HCT116 (cell line): ENCODE results near the gene MXD3. TPM values are rescaled to one million over a fixed set of nuclear protein-coding genes. Genes with fewer than 3 reads are reported as not detected.

Experiments
- ATAC-seq: fragments of 200-7000 bp; cut with Tn5 transposase; 2 replicates; pipeline ENCODE4 v1.9.1; 2020; ENCODE audit warnings: mild to moderate bottlenecking, moderate library complexity
- BruUV-seq: library from RNA; stranded (reverse); fragments of 400-500 nt; replicated peaks from 2 replicates; lab custom pipeline; 2021; lab: Mats Ljungman, UMichigan
- CTCF ChIA-PET: fragments of 300-600 bp; sonication (Branson Sonifier 250); formaldehyde crosslinking; loops from one replicate; lab custom pipeline; 2021; ENCODE audit warnings: antibody characterized with exemption; lab: Charles Lee
- POLR2A ChIA-PET: fragments of 300-600, 350-600 bp; sonication (Branson Sonifier 250); formaldehyde crosslinking; loops from one replicate; lab custom pipeline; 2021; ENCODE audit warnings: antibody characterized with exemption; lab: Charles Lee
- RAD21 ChIA-PET, 2 experiments: fragments of 300-600 bp; sonication (Branson Sonifier 250); formaldehyde crosslinking; loops; one replicate each; lab custom pipeline; 2023; ENCODE audit warnings: low total read pairs in 2 of 2; ENCODE audit not compliant: uncharacterized antibody in 2 of 2, unreplicated experiment in 2 of 2, low non-redundant PET in 1 of 2; lab: Charles Lee
- DNase-seq: peaks from one replicate; pipeline ENCODE4 v3.0.0-alpha.2; 2010; ENCODE audit warnings: low read depth, low spot score
- H2AFZ ChIP-seq: fragments of 200-600 bp; shearing (Covaris generic), sonication (generic); 2 replicates; pipeline ENCODE4 v1.6.1; 2017; ENCODE audit warnings: low read depth, mixed run types, mixed read lengths, antibody characterized with exemption, low read length; ENCODE audit not compliant: poor library complexity, severe bottlenecking
- H3K27ac ChIP-seq: 2 replicates; pipeline ENCODE4 v1.5.1; 2012; ENCODE audit warnings: low read depth, low read length
- H3K27me3 ChIP-seq: fragments of 200-600 bp; sonication (generic); 2 replicates; pipeline ENCODE4 v1.6.1; 2016; ENCODE audit warnings: mixed run types, low read length, mixed read lengths; ENCODE audit not compliant: insufficient read depth
- H3K36me3 ChIP-seq, 2 experiments: fragments of 200-500 bp in 1 of 2; fragments of 200-600 bp in 1 of 2; sonication (Bioruptor generic) in 1 of 2; sonication (generic) in 1 of 2; 2 replicates each; pipeline versions ENCODE4 v1.5.1 to v1.6.1; 2014 to 2016; ENCODE audit warnings: low read length in 2 of 2, inconsistent platforms in 1 of 2, mixed read lengths in 1 of 2, mixed run types in 1 of 2; ENCODE audit not compliant: insufficient read depth in 2 of 2, control insufficient read depth in 1 of 2
- H3K4me1 ChIP-seq, 2 experiments: fragments of 200-600 bp in 1 of 2; sonication (generic) in 1 of 2; 2 replicates each; pipeline versions ENCODE4 v1.5.1 to v1.6.1; 2012 to 2017; ENCODE audit warnings: low read length in 2 of 2, inconsistent platforms in 1 of 2, mild to moderate bottlenecking in 1 of 2, mixed read lengths in 1 of 2, mixed run types in 1 of 2, moderate library complexity in 1 of 2; ENCODE audit not compliant: insufficient read depth in 2 of 2, control insufficient read depth in 1 of 2
- H3K4me2 ChIP-seq: fragments of 200-600 bp; sonication (generic); 2 replicates; pipeline ENCODE4 v1.6.1; 2017; ENCODE audit warnings: mixed run types, low read length, mixed read lengths
- H3K4me3 ChIP-seq, 2 experiments: fragments of 200-600 bp in 1 of 2; sonication (generic) in 1 of 2; replicated peaks in 1 of 2; 2 replicates each; pipeline ENCODE4 v1.5.1; 2011 to 2016; ENCODE audit warnings: low read length in 2 of 2, control low read depth in 1 of 2, low read depth in 1 of 2, mild to moderate bottlenecking in 1 of 2, mixed read lengths in 1 of 2, mixed run types in 1 of 2
- H3K79me2 ChIP-seq: fragments of 200-600 bp; sonication (generic); 2 replicates; pipeline ENCODE4 v1.6.1; 2017; ENCODE audit warnings: mild to moderate bottlenecking, mixed run types, low read length, moderate library complexity, mixed read lengths; ENCODE audit not compliant: insufficient read depth
- H3K9ac ChIP-seq: fragments of 200-600 bp; sonication (generic); 2 replicates; pipeline ENCODE4 v1.6.1; 2016; ENCODE audit warnings: low read length, mixed read lengths
- H3K9me2 ChIP-seq: fragments of 200-600 bp; sonication (generic), shearing (Covaris generic); 2 replicates; pipeline ENCODE4 v1.6.1; 2017; ENCODE audit warnings: mixed run types, mild to moderate bottlenecking, moderate library complexity; ENCODE audit not compliant: insufficient read depth
- H3K9me3 ChIP-seq, 2 experiments: fragments of 200-500 bp in 1 of 2; fragments of 200-600 bp in 1 of 2; sonication (Bioruptor generic) in 1 of 2; sonication (generic) in 1 of 2; 2 replicates each; pipeline ENCODE4 v1.6.1; 2014 to 2017; ENCODE audit warnings: low read length in 2 of 2, mixed read lengths in 2 of 2, inconsistent platforms in 1 of 2, low read depth in 1 of 2, mild to moderate bottlenecking in 1 of 2, mixed run types in 1 of 2, moderate library complexity in 1 of 2; ENCODE audit not compliant: control insufficient read depth in 1 of 2, insufficient read depth in 1 of 2
- H4K20me1 ChIP-seq: fragments of 200-600 bp; sonication (generic), shearing (Covaris generic); 2 replicates; pipeline ENCODE4 v1.6.1; 2017; ENCODE audit warnings: mixed run types, mild to moderate bottlenecking, moderate library complexity; ENCODE audit not compliant: insufficient read depth
- CBX3 ChIP-seq: IDR thresholded peaks from 2 replicates; pipeline ENCODE4 v1.6.1; 2012; ENCODE audit warnings: low read depth
- EGR1 ChIP-seq: IDR thresholded peaks from 2 replicates; pipeline ENCODE4 v1.6.1; 2012; ENCODE audit warnings: low read depth
- ELF1 ChIP-seq: IDR thresholded peaks from 2 replicates; pipeline ENCODE4 v1.6.1; 2012; ENCODE audit warnings: low read depth, borderline replicate concordance
- FOSL1 ChIP-seq: IDR thresholded peaks from 2 replicates; pipeline ENCODE4 v1.6.1; 2012; ENCODE audit warnings: low read depth
- JUND ChIP-seq: IDR thresholded peaks from 2 replicates; pipeline ENCODE4 v1.6.1; 2012
- SP1 ChIP-seq: IDR thresholded peaks from 2 replicates; pipeline ENCODE4 v1.6.1; 2012; ENCODE audit warnings: low read depth
- SRF ChIP-seq: IDR thresholded peaks from 2 replicates; pipeline ENCODE4 v1.6.1; 2012; ENCODE audit warnings: low read depth
- TCF7L2 ChIP-seq: IDR thresholded peaks from 2 replicates; pipeline ENCODE4 v1.7.0; 2011; ENCODE audit warnings: borderline replicate concordance, inconsistent platforms; ENCODE audit not compliant: insufficient read depth, insufficient read length; ENCODE audit errors: extremely low read depth
- ZBTB33 ChIP-seq: IDR thresholded peaks from 2 replicates; pipeline ENCODE4 v1.6.1; 2011; ENCODE audit warnings: mild to moderate bottlenecking, low read length, moderate library complexity; ENCODE audit not compliant: insufficient replicate concordance; ENCODE audit errors: extremely low read depth
- ZFX ChIP-seq: fragments of 450-650 bp; IDR thresholded peaks from 2 replicates; pipeline ENCODE4 v1.6.1; 2017
- intact Hi-C: fragments of 100-400 bp; cut with micrococcal nuclease; formaldehyde crosslinking; loops from 2 replicates; pipeline ENCODE4 v1.10.0; 2022
- total RNA-seq: library from RNA; stranded (reverse); gene quantifications from one replicate; pipeline ENCODE4 v1.2.1, GENCODE V29; 2021; ENCODE audit not compliant: unreplicated experiment
- TF ChIP-seq, protein P1 (sequence below), 3 experiments: fragments of 200-600 bp in 1 of 3; sonication (generic) in 1 of 3; IDR thresholded peaks in 2 of 3; conservative IDR thresholded peaks in 1 of 3; 2 replicates each; pipeline ENCODE4 v1.5.1; 2012 to 2017; ENCODE audit warnings: low read depth in 2 of 3, low read length in 2 of 3, antibody characterized with exemption in 1 of 3, borderline replicate concordance in 1 of 3, control low read depth in 1 of 3, mild to moderate bottlenecking in 1 of 3, mixed read lengths in 1 of 3, mixed run types in 1 of 3, moderate library complexity in 1 of 3; ENCODE audit not compliant: insufficient read depth in 1 of 3
- TF ChIP-seq, protein P2 (sequence below): IDR thresholded peaks from 2 replicates; pipeline ENCODE4 v1.6.1; 2012

Gene MXD3
- total RNA-seq, 1 experiment from 2014 or later = 37.6 TPM

GRCh38 chr5:177353093-177353492 lies 41.4 kb upstream of the MXD3 start:
- BruUV-seq = no TSS peak
- DNase-seq = no peak
- no peak overlapping the region for H3K27ac ChIP-seq
- no peak overlapping the region for H3K4me3 ChIP-seq
- no peak overlapping the region for H2AFZ ChIP-seq
- RAD21 ChIA-PET = no interaction called here
- no peak overlapping the region for H3K9ac ChIP-seq
- peaks cover 33% of the 10 kb centered on the region for H3K79me2 ChIP-seq
- no peaks in the 10 kb centered on the region for H4K20me1 ChIP-seq
- H3K36me3 ChIP-seq = peaks cover 0 to 4% of the 10 kb centered on the region in 2 experiments; a peak in 1 of 4 replicates
- TF ChIP-seq, protein P1, sequence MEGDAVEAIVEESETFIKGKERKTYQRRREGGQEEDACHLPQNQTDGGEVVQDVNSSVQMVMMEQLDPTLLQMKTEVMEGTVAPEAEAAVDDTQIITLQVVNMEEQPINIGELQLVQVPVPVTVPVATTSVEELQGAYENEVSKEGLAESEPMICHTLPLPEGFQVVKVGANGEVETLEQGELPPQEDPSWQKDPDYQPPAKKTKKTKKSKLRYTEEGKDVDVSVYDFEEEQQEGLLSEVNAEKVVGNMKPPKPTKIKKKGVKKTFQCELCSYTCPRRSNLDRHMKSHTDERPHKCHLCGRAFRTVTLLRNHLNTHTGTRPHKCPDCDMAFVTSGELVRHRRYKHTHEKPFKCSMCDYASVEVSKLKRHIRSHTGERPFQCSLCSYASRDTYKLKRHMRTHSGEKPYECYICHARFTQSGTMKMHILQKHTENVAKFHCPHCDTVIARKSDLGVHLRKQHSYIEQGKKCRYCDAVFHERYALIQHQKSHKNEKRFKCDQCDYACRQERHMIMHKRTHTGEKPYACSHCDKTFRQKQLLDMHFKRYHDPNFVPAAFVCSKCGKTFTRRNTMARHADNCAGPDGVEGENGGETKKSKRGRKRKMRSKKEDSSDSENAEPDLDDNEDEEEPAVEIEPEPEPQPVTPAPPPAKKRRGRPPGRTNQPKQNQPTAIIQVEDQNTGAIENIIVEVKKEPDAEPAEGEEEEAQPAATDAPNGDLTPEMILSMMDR (IDR thresholded peaks at IDR 0.05 in 2 of 3, conservative IDR thresholded peaks at IDR 0.05 in 1 of 3; ENCODE audit: borderline replicate concordance in 1 of 3, insufficient read depth in 1 of 3, low read depth in 2 of 3, low read length in 2 of 3) = no peak
- TF ChIP-seq EGR1 (no peak), ELF1 (no peak), FOSL1 (no peak), SP1 (no peak), ZFX (no peak), TCF7L2 (no peak), JUND (no peak), SRF (no peak), ZBTB33 (no peak), CBX3 (no peak)
- TF ChIP-seq, protein P2, sequence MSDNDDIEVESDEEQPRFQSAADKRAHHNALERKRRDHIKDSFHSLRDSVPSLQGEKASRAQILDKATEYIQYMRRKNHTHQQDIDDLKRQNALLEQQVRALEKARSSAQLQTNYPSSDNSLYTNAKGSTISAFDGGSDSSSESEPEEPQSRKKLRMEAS = no peak
- TF ChIP-seq, all 23 proteins: peak for 0
- Histone ChIP-seq H3K4me2 (no peak overlapping the region), H3K9me2 (no peaks in the 10 kb centered on the region), H3K4me1 (peaks cover 14 to 20% of the 10 kb centered on the region in 2 experiments), H3K9me3 (peaks cover 0 to 4% of the 10 kb centered on the region in 2 experiments; a peak in 1 of 4 replicates), H3K27me3 (no peaks in the 10 kb centered on the region)
- intact Hi-C loops = no loop called here
- POLR2A ChIA-PET = interaction anchor here (0.6 to 0.7 kb wide), 3 partner anchors 159 to 581 kb away, joined by 3 to 4 read pairs (median 3); no protein-coding TSS in a partner anchor
- CTCF ChIA-PET = interaction anchor here (2.3 kb wide), 1 partner anchor 43 kb away, joined by 9 read pairs; no protein-coding TSS in a partner anchor
- no peak for ATAC-seq
